ENCODE data around the gene GMPPB.
"Not testable (repeated sequence)": the region's sequence is repeated elsewhere in the genome, so short reads cannot be mapped to it uniquely, and the experiment has no call there.

- not testable (repeated sequence) for TF ChIP-seq CTCF (conservative IDR thresholded peaks at IDR 0.05 in 1 of 2, IDR thresholded peaks at IDR 0.05 in 1 of 2; ENCODE audit: extremely low read depth in 1 of 2, insufficient read depth in 1 of 2, low read depth in 1 of 2, low read length in 2 of 2); EZH2 (IDR thresholded peaks at IDR 0.05; ENCODE audit: borderline replicate concordance, low read length)
These were observed 36.3 kb downstream of the GMPPB start for GRCh38 chr3:49687424-49687795.
